Right lobe of liver (tissue), 4 donors: ENCODE measurements around the gene ZNF365.

ENCODE experiments used
- POLR2A ChIP-seq: fragments of 450-650 bp; IDR thresholded peaks from one replicate; pipeline ENCODE4 v1.6.1; 2017; ENCODE audit warnings: antibody characterized with exemption, mild to moderate bottlenecking
- TF ChIP-seq, protein P1 (sequence below), 4 donors: fragments of 200-600 bp in 3 of 4; fragments of 450-650 bp in 1 of 4; IDR thresholded peaks; one replicate each; pipeline versions ENCODE4 v1.5.1 to v1.8.0; 2016 to 2022; ENCODE audit warnings: antibody characterized with exemption in 4 of 4, mild to moderate bottlenecking in 2 of 4
- donor health status: DM: no; HTN: no; CAD: no.
- donor health status: DM: no; HTN: no; CAD: no.
- donor health status: DM: no; HTN: yes; CAD: no.

DNA sequence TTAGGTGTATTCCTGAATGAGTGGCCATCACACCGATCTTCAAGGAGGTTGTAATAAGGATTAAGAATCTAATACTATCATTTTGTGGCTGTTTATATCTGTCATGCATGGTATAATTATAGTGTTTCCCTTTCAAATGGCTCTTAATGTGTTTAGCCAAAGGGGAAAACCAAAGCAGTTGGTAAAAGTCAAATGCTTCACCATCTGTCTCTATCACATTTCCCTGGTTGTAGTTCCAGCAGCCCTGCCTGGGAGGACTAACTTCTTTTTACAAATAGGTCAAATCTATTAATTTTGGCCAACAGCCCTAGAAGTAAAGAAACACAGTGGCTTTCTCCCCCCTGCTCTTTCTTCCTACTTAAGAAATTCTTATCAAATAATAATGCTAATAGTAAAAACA lies 56.7 kb downstream of the ZNF365 start:
- TF ChIP-seq, protein P1, sequence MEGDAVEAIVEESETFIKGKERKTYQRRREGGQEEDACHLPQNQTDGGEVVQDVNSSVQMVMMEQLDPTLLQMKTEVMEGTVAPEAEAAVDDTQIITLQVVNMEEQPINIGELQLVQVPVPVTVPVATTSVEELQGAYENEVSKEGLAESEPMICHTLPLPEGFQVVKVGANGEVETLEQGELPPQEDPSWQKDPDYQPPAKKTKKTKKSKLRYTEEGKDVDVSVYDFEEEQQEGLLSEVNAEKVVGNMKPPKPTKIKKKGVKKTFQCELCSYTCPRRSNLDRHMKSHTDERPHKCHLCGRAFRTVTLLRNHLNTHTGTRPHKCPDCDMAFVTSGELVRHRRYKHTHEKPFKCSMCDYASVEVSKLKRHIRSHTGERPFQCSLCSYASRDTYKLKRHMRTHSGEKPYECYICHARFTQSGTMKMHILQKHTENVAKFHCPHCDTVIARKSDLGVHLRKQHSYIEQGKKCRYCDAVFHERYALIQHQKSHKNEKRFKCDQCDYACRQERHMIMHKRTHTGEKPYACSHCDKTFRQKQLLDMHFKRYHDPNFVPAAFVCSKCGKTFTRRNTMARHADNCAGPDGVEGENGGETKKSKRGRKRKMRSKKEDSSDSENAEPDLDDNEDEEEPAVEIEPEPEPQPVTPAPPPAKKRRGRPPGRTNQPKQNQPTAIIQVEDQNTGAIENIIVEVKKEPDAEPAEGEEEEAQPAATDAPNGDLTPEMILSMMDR (IDR thresholded peaks at IDR 0.05), result no peak
- TF ChIP-seq POLR2A, result no peak
